Activated naive CD4-positive, alpha-beta T cell treated with anti-CD3 and anti-CD28 coated beads, Interleukin-2, amount 10 ng/mL, durations not matched to agents 7 days and 5 days (primary cell): ENCODE results near the gene RARRES1.
A peak's percentile ranks its signal among the peaks of the same experiment; 100 is the strongest.

Experiments used
- CTCF ChIA-PET: fragments of 350-600 bp; sonication (Branson Sonifier 250); formaldehyde crosslinking; loops from one replicate; lab custom pipeline; 2021; ENCODE audit warnings: antibody characterized with exemption; lab: Charles Lee
- DNase-seq: peaks from one replicate; pipeline ENCODE4 v3.0.0-alpha.2; 2020
- H3K27ac Mint-ChIP-seq: one replicate; pipeline ENCODE4 v1.8.0; 2021; ENCODE audit warnings: mild to moderate bottlenecking, moderate library complexity, mixed read lengths
- H3K27me3 Mint-ChIP-seq: one replicate; pipeline ENCODE4 v1.8.0; 2021; ENCODE audit warnings: mild to moderate bottlenecking, mixed read lengths
- H3K36me3 Mint-ChIP-seq: one replicate; pipeline ENCODE4 v1.8.0; 2021; ENCODE audit warnings: mixed read lengths
- H3K4me1 Mint-ChIP-seq: one replicate; pipeline ENCODE4 v1.8.0; 2021; ENCODE audit warnings: mixed read lengths
- H3K4me3 Mint-ChIP-seq: one replicate; pipeline ENCODE4 v1.8.0; 2021; ENCODE audit warnings: mild to moderate bottlenecking, moderate library complexity, mixed read lengths
- H3K9me3 Mint-ChIP-seq: one replicate; pipeline ENCODE4 v1.8.0; 2021; ENCODE audit warnings: mixed read lengths

RARRES1 gene

DNA sequence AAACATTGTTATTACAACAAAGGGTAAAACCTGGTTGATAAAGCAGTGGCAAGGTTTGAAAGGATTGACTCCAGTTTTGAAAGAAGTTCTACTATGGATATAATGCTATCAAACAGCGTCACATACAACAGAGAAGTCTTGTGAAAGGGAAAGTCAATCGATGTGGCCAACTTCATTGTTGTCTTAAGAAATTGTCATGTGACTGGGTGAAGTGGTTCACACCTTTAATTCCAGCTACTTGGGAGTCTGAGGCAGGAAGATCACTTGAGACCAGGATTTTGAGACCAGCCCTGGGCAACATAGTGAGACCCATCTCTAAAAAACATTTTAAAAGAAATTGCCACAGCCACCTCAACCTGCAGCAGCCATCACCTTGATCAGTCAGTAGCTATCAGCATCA, 53.6 kb downstream of the RARRES1 start:
- Mint-ChIP-seq H3K27ac (no peak overlapping the region), H3K4me1 (peaks cover 2% of the 10 kb centered on the region), H3K27me3 (no peaks in the 10 kb centered on the region), H3K36me3 (peaks cover 4% of the 10 kb centered on the region), H3K4me3 (no peak overlapping the region), H3K9me3 (no peaks in the 10 kb centered on the region)
- CTCF ChIA-PET, result interaction anchor here (1.1 to 2.5 kb wide), 3 partner anchors 9 to 113 kb away, joined by 3 to 12 read pairs (median 4); no protein-coding TSS in a partner anchor
- DNase-seq, result no peak

DNA sequence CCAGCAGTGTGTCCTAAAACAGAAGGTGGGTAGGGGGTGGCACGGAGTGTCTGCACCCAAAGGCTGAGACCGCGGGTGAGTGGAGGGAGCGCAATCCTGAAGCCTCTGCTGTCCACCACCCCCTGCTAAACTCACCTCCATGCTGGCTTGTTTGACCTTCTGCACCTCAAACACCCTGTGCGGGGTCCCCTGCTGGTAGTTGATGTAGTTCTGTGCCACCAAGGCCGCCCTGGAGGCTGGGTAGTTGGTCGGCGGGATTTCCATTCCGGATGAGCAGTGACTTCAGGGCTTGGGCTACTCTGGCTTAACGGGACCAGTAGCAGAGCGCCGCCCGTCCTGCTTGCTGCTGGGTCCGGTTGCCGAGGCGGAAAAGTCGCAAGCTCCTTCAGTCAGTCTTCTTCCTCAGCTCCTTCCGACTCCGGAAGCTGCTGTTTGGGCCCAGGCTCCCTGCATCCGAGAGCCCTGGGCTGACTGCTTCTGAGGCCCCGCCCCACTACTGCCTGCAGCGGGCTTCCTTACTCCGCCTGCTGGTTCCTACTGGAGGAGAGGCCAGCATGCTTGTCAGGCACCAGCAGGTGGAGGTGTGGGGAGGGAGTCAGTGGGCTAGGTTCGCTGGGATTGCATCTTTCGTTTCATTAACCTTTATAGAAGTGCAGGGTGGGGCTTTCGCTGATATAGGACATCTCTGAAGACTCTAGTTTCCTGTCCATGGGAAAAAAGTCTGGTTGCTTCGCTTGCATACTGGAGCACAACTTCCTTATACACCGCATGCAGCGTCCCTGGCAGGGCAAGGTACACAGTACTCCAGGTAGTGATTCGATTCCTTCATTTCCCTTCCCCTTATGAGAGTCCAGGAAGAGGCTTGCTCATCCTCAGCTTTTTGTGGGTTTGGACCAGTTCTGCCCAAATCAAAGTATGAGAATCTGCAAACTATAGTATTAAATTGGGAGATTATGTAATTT, 59.8 kb downstream of the RARRES1 start, which contains the start of gene LXN:
Gene LXN, minus strand, starts transcription at position 434 of the 962 bp plus-strand sequence. Its CDS starts 170 bp downstream, at position 264.
- Mint-ChIP-seq H3K27me3 (no peaks in the 10 kb centered on the region), H3K4me1 (peaks cover 26% of the 10 kb centered on the region), H3K9me3 (no peaks in the 10 kb centered on the region), H3K27ac (peak within 1 kb of the TSS; percentile 84), H3K36me3 (peaks cover 19% of the 10 kb centered on the region), H3K4me3 (peak within 1 kb of the TSS; percentile 83)
- DNase-seq, result peak; percentile 91
- CTCF ChIA-PET, result interaction anchor here (0.6 to 6.2 kb wide), 8 partner anchors 10 to 119 kb away, joined by 3 to 37 read pairs (median 4); partner anchors contain the start of gene GFM1

DNA sequence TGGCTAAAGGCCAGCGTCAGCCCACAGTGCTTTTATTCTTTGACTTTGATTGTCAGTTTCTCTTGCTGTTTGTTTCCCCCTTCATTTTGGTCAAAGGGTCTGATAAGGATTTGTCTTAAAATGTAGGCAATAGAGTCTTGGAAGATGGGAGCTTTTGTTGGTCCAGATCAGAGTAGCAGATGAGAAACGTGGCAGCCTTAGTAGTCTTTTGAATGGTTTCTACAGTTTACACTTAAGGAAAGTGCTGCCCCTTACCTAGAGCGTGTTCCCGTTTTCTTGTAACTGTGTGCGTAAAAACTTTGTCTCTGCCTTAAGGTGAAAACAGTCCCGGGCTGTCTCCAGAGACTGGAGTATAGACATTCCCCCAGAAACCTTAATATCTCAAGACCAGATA, 60.4 kb downstream of the RARRES1 start:
- H3K4me1 Mint-ChIP-seq, result peaks cover 26% of the 10 kb centered on the region
- H3K27ac Mint-ChIP-seq, result peak overlapping the region; percentile 84
- peak overlapping the region; percentile 83 for H3K4me3 Mint-ChIP-seq
- no peak for DNase-seq
- H3K9me3 Mint-ChIP-seq, result no peaks in the 10 kb centered on the region
- H3K36me3 Mint-ChIP-seq, result peaks cover 21% of the 10 kb centered on the region
- CTCF ChIA-PET, result interaction anchor here (0.6 to 6.2 kb wide), 8 partner anchors 9 to 119 kb away, joined by 3 to 37 read pairs (median 4); partner anchors contain the start of gene GFM1
- no peaks in the 10 kb centered on the region for H3K27me3 Mint-ChIP-seq

DNA sequence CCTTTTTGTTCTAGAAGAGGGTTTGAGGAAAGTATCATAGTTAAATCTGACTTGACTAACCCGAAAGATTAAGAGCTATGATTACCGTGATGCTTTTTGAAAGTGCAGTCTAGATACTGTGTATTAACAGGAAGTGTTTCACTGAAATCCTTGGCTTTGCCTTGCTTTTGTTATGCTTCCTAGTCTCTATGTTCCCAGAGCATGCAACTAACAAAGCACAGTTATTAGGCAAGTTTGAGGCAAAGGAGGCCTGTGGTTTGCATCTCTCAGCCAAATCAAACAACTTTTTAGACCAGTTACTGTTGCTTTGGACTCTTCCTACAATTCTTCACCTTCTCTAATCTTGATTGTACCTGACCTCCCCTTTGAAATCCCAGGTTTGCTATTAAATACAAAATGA, 63.8 kb downstream of the RARRES1 start:
- H3K27me3 Mint-ChIP-seq, result no peaks in the 10 kb centered on the region
- CTCF ChIA-PET, result interaction anchor here (0.6 to 6.2 kb wide), 2 partner anchors 9 to 1347 kb away, joined by 3 to 37 read pairs; no protein-coding TSS in a partner anchor
- H3K9me3 Mint-ChIP-seq, result no peaks in the 10 kb centered on the region
- no peak for DNase-seq
- H3K4me1 Mint-ChIP-seq, result peaks cover 23% of the 10 kb centered on the region
- no peak overlapping the region for H3K27ac Mint-ChIP-seq
- H3K4me3 Mint-ChIP-seq, result no peak overlapping the region
- H3K36me3 Mint-ChIP-seq, result peaks cover 40% of the 10 kb centered on the region

DNA sequence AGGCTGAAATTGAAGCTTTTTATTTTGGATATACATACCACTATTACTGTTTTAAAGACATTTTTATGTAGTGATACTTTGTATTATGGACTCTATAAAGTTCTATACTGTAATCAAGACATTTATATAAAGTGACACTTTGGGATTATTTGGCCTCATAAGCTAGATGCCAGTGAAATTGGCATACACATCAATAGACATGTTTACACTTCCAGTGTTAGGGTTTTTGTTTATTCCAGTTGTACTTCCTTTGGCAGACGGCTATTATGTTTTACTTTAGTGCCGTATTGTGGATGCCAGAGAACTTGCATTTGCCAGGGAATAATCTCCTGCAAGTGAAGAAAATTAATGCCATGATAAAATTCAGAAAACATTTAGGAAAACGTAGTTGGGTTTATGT, 65.8 kb downstream of the RARRES1 start:
- no peak for DNase-seq
- CTCF ChIA-PET, result interaction anchor here (2.2 kb wide), 1 partner anchor 125 kb away, joined by 4 read pairs; no protein-coding TSS in a partner anchor
- Mint-ChIP-seq H3K4me1 (peaks cover 5% of the 10 kb centered on the region), H3K27ac (no peak overlapping the region), H3K4me3 (no peak overlapping the region), H3K27me3 (no peaks in the 10 kb centered on the region), H3K36me3 (peaks cover 42% of the 10 kb centered on the region), H3K9me3 (no peaks in the 10 kb centered on the region)

DNA sequence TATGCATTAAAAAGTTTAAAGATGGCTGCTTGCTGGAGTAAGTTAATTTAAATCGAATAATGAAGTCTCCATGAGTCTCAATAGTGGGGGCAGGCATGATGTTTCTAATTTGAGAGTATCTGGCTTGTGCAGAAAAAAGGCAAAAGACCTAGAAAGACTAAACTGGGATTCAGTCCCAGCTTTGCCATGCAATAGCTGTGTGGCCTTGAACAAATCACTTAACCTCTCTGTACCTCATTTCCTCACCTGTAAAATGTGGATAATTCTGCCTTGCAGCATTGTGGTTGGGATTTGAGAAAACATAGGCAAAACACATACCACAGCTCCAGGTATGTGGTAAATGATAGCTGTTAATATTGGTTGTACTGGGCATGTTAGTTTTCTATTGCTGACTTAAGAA, 68.4 kb downstream of the RARRES1 start:
- Mint-ChIP-seq H3K27ac (no peak overlapping the region), H3K4me3 (no peak overlapping the region), H3K36me3 (peaks cover 41% of the 10 kb centered on the region), H3K27me3 (no peaks in the 10 kb centered on the region), H3K9me3 (no peaks in the 10 kb centered on the region), H3K4me1 (peaks cover 6% of the 10 kb centered on the region)
- DNase-seq, result no peak
- CTCF ChIA-PET, result interaction anchor here (1.0 to 1.2 kb wide), 2 partner anchors 63 to 128 kb away, joined by 4 to 5 read pairs; no protein-coding TSS in a partner anchor

DNA sequence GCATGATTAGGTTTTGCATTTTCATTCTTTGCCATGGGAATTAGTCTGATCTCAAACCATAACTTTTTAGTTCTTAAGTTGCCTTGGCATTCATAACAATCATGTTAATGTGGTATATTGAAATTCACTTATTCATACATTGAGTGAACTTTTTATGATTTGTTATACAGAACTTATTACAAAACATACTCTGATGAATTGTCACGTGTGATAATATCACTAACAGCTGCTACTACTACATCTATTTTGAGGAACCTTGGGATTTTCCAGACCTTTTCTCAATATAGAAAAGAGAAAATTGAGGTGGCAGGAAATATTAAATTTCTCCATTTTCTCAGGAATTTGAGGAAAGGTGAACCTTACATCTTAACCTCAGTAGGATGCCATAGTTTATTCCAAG, 69.0 kb downstream of the RARRES1 start:
- H3K36me3 Mint-ChIP-seq, result peaks cover 35% of the 10 kb centered on the region
- CTCF ChIA-PET, result interaction anchor here (0.9 to 1.2 kb wide), 3 partner anchors 9 to 128 kb away, joined by 3 to 4 read pairs (median 4); partner anchors contain the start of gene LXN
- no peak overlapping the region for H3K4me3 Mint-ChIP-seq
- H3K4me1 Mint-ChIP-seq, result peaks cover 8% of the 10 kb centered on the region
- no peaks in the 10 kb centered on the region for H3K9me3 Mint-ChIP-seq
- no peaks in the 10 kb centered on the region for H3K27me3 Mint-ChIP-seq
- DNase-seq, result no peak
- no peak overlapping the region for H3K27ac Mint-ChIP-seq

DNA sequence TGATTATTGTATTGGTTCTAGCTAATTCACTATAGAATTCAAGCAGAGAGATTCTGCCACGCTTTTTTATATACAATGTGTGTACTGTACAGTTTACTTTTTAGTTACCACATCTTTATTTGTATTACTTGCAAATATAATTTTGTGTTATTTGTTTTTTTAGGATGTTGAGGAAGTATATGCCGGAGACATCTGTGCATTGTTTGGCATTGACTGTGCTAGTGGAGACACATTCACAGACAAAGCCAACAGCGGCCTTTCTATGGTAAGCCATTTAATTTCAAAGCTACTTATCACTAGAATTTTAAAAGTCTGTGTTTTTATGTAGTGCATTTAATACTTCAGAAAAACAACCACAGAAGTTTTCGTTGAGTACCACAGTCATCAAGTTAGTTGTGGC, 71.5 kb downstream of the RARRES1 start:
- H3K27ac Mint-ChIP-seq, result no peak overlapping the region
- H3K27me3 Mint-ChIP-seq, result no peaks in the 10 kb centered on the region
- H3K9me3 Mint-ChIP-seq, result no peaks in the 10 kb centered on the region
- peaks cover 8% of the 10 kb centered on the region for H3K4me1 Mint-ChIP-seq
- H3K36me3 Mint-ChIP-seq, result peaks cover 30% of the 10 kb centered on the region
- CTCF ChIA-PET, result interaction anchor here (0.7 to 4.0 kb wide), 9 partner anchors 9 to 186 kb away, joined by 3 to 83 read pairs (median 9); partner anchors contain the start of genes GFM1, LXN and MLF1
- H3K4me3 Mint-ChIP-seq, result no peak overlapping the region
- DNase-seq, result no peak

DNA sequence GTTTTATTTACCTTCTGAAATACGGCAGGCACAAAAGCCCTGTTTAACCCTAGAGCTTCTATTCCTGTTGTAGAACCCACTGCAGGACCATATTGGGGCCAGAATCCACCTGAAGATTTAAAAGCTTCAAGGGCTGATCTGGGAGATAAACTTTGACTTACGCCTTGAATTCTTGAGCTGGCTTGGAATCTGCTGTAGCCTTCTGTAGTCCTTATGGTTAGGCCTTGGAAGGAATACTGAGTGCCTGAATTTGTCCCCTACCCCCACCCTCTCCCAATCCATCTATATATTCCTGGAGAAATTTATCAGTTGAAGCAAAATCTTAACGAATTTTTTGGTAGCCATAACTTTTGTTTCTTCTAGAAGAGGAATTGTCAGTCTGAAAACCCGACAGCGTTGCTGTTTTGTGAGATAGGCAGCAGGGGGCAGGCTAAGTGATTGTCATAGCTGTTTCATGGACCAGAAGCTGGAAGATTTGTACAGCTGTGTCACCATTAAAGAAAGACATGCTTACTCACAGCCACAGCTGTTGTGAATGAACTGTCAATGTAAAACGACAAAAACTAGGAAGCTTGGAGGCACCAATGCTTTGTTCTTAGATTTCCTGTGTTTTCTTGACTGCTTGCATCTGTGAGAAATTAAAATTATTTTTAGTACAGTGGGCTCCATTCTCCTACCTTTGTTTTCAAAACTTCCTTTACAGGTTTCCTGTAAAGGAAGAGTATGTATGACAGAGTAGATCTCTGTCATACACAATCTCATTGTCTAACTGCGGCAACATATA, 72.6 kb downstream of the RARRES1 start:
- Mint-ChIP-seq H3K9me3 (no peaks in the 10 kb centered on the region), H3K4me1 (peaks cover 8% of the 10 kb centered on the region), H3K27me3 (no peaks in the 10 kb centered on the region), H3K4me3 (no peak overlapping the region), H3K36me3 (peaks cover 27% of the 10 kb centered on the region), H3K27ac (no peak overlapping the region)
- DNase-seq, result peak; percentile 66
- CTCF ChIA-PET, result interaction anchor here (0.7 to 4.0 kb wide), 17 partner anchors 8 to 187 kb away, joined by 3 to 83 read pairs (median 6); partner anchors contain the start of genes GFM1, LXN and MFSD1

DNA sequence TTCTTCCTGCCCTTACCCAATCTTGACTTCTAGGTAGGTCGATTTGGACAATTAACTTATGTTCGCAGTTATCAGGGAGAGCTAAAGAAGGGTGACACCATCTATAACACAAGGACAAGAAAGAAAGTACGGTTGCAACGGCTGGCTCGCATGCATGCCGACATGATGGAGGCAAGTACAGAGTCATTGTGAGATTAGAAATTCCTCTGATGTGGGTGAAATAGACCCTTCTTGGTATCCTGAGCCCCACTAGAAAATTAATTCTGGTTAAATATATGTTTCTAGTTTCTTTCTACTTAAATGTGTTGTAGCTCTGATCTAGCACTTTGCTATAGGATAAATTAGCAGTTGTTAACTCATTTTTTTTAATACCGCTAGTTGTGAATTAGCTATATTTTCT, 73.4 kb downstream of the RARRES1 start:
- Mint-ChIP-seq H3K36me3 (peaks cover 23% of the 10 kb centered on the region), H3K27me3 (no peaks in the 10 kb centered on the region), H3K9me3 (no peaks in the 10 kb centered on the region), H3K27ac (no peak overlapping the region), H3K4me3 (no peak overlapping the region), H3K4me1 (peaks cover 8% of the 10 kb centered on the region)
- CTCF ChIA-PET, result interaction anchor here (0.9 to 4.0 kb wide), 14 partner anchors 11 to 143 kb away, joined by 3 to 83 read pairs (median 7); partner anchors contain the start of genes GFM1, LXN and MFSD1
- no peak for DNase-seq

DNA sequence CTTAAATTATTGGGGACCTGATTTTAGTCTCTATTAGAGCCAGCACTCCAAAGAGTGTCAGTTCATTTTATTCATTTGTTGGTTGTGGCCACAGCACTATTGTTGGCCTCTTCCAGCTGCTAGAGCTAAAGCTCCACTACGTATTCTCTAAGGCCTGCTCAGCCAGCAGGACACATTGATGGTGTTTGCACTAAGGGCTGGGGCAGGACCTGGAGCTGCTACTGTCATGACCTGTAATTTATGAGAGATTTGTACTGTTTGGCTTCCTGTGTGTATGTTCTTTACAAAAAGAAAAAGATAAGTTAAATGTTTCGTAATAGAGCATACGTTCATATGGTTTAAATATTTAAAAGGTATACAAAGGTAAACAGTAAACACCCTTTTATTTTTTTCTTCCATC, 79.8 kb downstream of the RARRES1 start:
- H3K4me3 Mint-ChIP-seq, result no peak overlapping the region
- DNase-seq, result no peak
- CTCF ChIA-PET, result interaction anchor here (2.0 to 2.5 kb wide), 2 partner anchors 8 kb away, joined by 9 to 10 read pairs; partner anchors contain the start of gene GFM1

DNA sequence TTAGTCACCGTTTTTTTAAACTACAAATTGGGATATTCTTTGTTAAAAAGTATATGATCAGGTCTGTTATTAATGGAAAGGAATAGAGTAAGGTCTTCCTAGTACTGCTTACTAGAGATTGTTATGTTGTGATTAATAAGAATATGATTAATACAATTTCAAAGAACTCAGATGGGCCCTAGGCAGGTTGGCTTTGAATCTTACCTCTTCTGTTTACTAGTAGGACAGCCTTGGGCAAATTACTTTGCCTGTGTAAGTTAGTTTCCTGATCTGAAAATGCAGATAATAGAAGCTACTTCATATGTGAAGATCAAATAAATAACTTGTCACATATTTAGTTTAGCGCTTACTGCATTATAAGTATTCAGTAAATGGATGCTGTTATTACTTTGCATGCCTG, 81.1 kb downstream of the RARRES1 start:
- Mint-ChIP-seq H3K4me1 (peaks cover 11% of the 10 kb centered on the region), H3K27me3 (no peaks in the 10 kb centered on the region), H3K9me3 (no peaks in the 10 kb centered on the region), H3K27ac (no peak overlapping the region), H3K36me3 (peaks cover 29% of the 10 kb centered on the region), H3K4me3 (no peak overlapping the region)
- DNase-seq, result no peak
- CTCF ChIA-PET, result interaction anchor here (2.0 kb wide), 2 partner anchors 9 to 76 kb away, joined by 6 to 9 read pairs; no protein-coding TSS in a partner anchor

More for the DNA sequence above, 79.8 kb downstream of the RARRES1 start:
- Mint-ChIP-seq H3K4me1 (peaks cover 5% of the 10 kb centered on the region), H3K9me3 (no peaks in the 10 kb centered on the region), H3K36me3 (peaks cover 31% of the 10 kb centered on the region), H3K27me3 (no peaks in the 10 kb centered on the region), H3K27ac (no peak overlapping the region)

DNA sequence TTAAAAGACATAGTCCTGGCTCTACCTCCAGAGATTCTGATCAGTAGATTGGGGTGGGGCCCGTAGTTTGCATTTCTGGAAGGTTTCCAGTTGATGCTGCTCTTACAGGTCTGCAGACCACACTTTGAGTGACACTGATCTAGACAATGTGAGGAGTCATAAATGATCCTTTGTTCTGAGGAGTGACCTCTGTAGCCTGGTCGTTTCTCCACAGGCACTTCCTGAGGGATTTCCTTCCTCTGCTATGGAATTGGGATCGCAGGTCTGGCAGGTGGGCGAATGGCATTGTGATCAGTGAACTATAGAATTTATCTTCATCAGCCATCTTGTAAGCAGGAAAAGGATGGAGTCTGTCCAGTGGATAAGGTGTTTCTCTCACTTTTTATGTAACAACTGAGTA, 82.5 kb downstream of the RARRES1 start:
- Mint-ChIP-seq H3K27ac (peak overlapping the region; percentile 12), H3K27me3 (no peaks in the 10 kb centered on the region), H3K9me3 (no peaks in the 10 kb centered on the region), H3K36me3 (peaks cover 25% of the 10 kb centered on the region), H3K4me1 (peaks cover 22% of the 10 kb centered on the region), H3K4me3 (no peak overlapping the region)
- no peak for DNase-seq
- CTCF ChIA-PET, result interaction anchor here (0.8 to 2.0 kb wide), 2 partner anchors 78 to 174 kb away, joined by 3 to 6 read pairs; no protein-coding TSS in a partner anchor
